Liver (tissue), 3 donors: Measurements from ENCODE around the gene TMEM141.

Source experiments
- CTCF ChIP-seq: fragments of 150-350 bp; IDR thresholded peaks from 2 replicates; pipeline ENCODE4 v1.5.1; 2017; ENCODE audit warnings: improper control_type of control experiment, low read depth, low read length; ENCODE audit not compliant: missing input control
- JUND ChIP-seq, 2 donors: IDR thresholded peaks; 2 replicates each; pipeline ENCODE4 v1.6.1; 2016; ENCODE audit warnings: antibody characterized with exemption in 2 of 2
- MAX ChIP-seq: IDR thresholded peaks from 2 replicates; pipeline ENCODE4 v1.6.1; 2016; ENCODE audit warnings: antibody characterized with exemption
- RAD21 ChIP-seq, 2 donors: IDR thresholded peaks; 2 replicates each; pipeline ENCODE4 v1.6.1; 2016; ENCODE audit warnings: antibody characterized with exemption in 2 of 2, mild to moderate bottlenecking in 2 of 2
- REST ChIP-seq: IDR thresholded peaks from 2 replicates; pipeline ENCODE4 v1.6.1; 2016; ENCODE audit warnings: antibody characterized with exemption, mild to moderate bottlenecking
- TAF1 ChIP-seq: conservative IDR thresholded peaks from 2 replicates; pipeline ENCODE4 v1.6.1; 2016; ENCODE audit warnings: antibody characterized with exemption, mild to moderate bottlenecking
- ZBTB33 ChIP-seq: IDR thresholded peaks from 2 replicates; pipeline ENCODE4 v1.6.1; 2016; ENCODE audit warnings: antibody characterized with exemption
- donor health status: healthy.
- donor health status: healthy.

- TF ChIP-seq ZBTB33 (no peak), REST (no peak), CTCF (no peak), TAF1 (no peak), JUND (IDR thresholded peaks at IDR 0.05) (no peak), MAX (no peak), RAD21 (IDR thresholded peaks at IDR 0.05) (no peak)
These were observed 3.8 kb downstream of the TMEM141 start for GRCh38 chr9:136795000-136795348.
